ENCODE measurements around the gene SOS2. TPM values are rescaled to one million over a fixed set of nuclear protein-coding genes. Genes with fewer than 3 reads are reported as not detected.

SOS2 gene
- polyA plus RNA-seq, 1 experiment: 6.4 TPM

DNA sequence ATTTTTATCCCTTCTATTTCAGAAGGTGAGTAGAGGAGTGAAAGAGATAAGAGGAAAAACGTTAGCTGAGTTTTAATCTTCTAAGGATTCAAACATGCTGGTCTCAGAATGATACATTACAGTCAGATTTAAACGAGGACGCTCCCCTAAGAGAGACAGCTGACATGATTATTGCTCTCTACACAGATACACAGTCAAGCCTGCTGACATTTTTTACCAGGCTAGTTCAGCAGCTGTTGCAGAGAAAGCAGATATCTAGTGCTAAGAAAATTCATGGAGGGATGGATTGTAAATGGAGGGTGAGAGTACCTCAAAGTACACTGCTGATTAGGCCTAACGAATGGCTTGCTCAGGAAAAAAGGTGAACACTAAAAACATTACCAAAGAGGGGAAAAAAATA, 31.9 kb upstream of the SOS2 start:
- CTCF ChIA-PET: no interaction called here
- POLR2A ChIA-PET: no interaction called here
- no peak overlapping the region for H3K4me3 ChIP-seq (ENCODE audit: low read depth, low read length)
- H3K27me3 ChIP-seq (ENCODE audit: control insufficient read depth, insufficient read depth, low read length): no peaks in the 10 kb centered on the region
- no peaks in the 10 kb centered on the region for H3K36me3 ChIP-seq (ENCODE audit: control insufficient read depth, insufficient read depth, low read length)
- TF ChIP-seq, protein P1, sequence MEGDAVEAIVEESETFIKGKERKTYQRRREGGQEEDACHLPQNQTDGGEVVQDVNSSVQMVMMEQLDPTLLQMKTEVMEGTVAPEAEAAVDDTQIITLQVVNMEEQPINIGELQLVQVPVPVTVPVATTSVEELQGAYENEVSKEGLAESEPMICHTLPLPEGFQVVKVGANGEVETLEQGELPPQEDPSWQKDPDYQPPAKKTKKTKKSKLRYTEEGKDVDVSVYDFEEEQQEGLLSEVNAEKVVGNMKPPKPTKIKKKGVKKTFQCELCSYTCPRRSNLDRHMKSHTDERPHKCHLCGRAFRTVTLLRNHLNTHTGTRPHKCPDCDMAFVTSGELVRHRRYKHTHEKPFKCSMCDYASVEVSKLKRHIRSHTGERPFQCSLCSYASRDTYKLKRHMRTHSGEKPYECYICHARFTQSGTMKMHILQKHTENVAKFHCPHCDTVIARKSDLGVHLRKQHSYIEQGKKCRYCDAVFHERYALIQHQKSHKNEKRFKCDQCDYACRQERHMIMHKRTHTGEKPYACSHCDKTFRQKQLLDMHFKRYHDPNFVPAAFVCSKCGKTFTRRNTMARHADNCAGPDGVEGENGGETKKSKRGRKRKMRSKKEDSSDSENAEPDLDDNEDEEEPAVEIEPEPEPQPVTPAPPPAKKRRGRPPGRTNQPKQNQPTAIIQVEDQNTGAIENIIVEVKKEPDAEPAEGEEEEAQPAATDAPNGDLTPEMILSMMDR (IDR thresholded peaks at IDR 0.05; ENCODE audit: insufficient read depth, low read depth, low read length): no peak
- DNase-seq (ENCODE audit: low read depth): no peak

- Histone ChIP-seq H3K27me3 (ENCODE audit: control insufficient read depth, insufficient read depth, low read length) (no peaks in the 10 kb centered on the region), H3K36me3 (ENCODE audit: control insufficient read depth, insufficient read depth, low read length) (no peaks in the 10 kb centered on the region), H3K4me3 (ENCODE audit: low read depth, low read length) (no peak overlapping the region)
- ChIA-PET CTCF (no interaction called here), POLR2A (no interaction called here)
- TF ChIP-seq, protein P1 (IDR thresholded peaks at IDR 0.05; ENCODE audit: insufficient read depth, low read depth, low read length): no peak
- no peak for DNase-seq (ENCODE audit: low read depth)
Measured at GRCh38 chr14:50262865-50263264, 31.5 kb upstream of the SOS2 start.

DNA sequence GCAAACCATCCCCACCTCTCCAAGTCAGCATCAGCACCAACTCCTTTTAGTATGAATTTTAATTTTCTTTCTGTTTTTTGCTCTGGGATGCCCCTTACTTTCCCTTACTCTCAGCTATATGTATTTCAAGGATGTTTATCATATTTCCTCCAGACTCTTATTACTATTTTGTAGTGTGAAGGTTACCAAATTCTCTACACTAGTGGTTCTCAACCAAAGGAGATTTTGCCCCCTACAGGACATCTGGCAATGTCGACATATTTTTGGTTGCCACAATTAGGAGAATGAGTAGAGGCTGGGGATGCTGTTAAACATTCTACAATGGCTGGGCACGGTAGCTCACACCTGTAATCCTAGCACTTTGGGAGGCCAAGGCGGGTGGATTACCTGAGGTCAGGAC, 29.1 kb upstream of the SOS2 start:
- Histone ChIP-seq H3K27me3 (ENCODE audit: control insufficient read depth, insufficient read depth, low read length) (no peaks in the 10 kb centered on the region), H3K36me3 (ENCODE audit: control insufficient read depth, insufficient read depth, low read length) (no peaks in the 10 kb centered on the region), H3K4me3 (ENCODE audit: low read depth, low read length) (no peak overlapping the region)
- ChIA-PET CTCF (interaction anchor here (0.6 to 3.2 kb wide), 9 partner anchors 10 to 408 kb away, joined by 3 to 18 read pairs (median 3); partner anchors contain the start of gene NEMF), POLR2A (no interaction called here)
- TF ChIP-seq, protein P1 (IDR thresholded peaks at IDR 0.05; ENCODE audit: insufficient read depth, low read depth, low read length): peak; percentile 64
- DNase-seq (ENCODE audit: low read depth): no peak

GRCh38 chr14:50260072-50260471, 28.7 kb upstream of the SOS2 start:
- TF ChIP-seq, protein P1 (IDR thresholded peaks at IDR 0.05; ENCODE audit: insufficient read depth, low read depth, low read length): no peak
- no peak for DNase-seq (ENCODE audit: low read depth)
- no peaks in the 10 kb centered on the region for H3K27me3 ChIP-seq (ENCODE audit: control insufficient read depth, insufficient read depth, low read length)
- H3K4me3 ChIP-seq (ENCODE audit: low read depth, low read length): no peak overlapping the region
- CTCF ChIA-PET: interaction anchor here (0.6 to 3.2 kb wide), 6 partner anchors 12 to 408 kb away, joined by 3 to 18 read pairs (median 4); partner anchors contain the start of gene NEMF
- POLR2A ChIA-PET: no interaction called here
- H3K36me3 ChIP-seq (ENCODE audit: control insufficient read depth, insufficient read depth, low read length): no peaks in the 10 kb centered on the region

DNA sequence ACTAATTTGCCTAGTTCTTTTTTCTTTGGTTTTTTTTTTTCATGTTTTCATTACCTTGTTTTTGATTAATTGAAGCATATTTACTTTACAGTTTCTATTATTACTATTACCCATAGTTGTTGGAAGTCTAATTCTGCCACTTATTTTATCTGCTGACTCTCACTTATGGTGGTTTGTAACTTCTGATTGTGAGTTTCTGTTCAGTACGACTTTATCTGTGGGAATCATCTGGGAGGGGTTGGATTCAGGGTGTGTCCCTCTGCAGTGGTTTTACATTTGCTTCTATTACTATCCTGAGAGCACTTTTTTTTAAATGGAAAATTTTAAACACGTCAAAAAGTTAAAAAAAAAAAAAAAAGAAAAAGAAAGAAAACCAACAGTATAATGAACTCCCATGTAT, 26.4 kb upstream of the SOS2 start:
- Histone ChIP-seq H3K27me3 (ENCODE audit: control insufficient read depth, insufficient read depth, low read length) (no peaks in the 10 kb centered on the region), H3K36me3 (ENCODE audit: control insufficient read depth, insufficient read depth, low read length) (no peaks in the 10 kb centered on the region), H3K4me3 (ENCODE audit: low read depth, low read length) (no peak overlapping the region)
- CTCF ChIA-PET: interaction anchor here (1.2 kb wide), 1 partner anchor 27 kb away, joined by 3 read pairs; no protein-coding TSS in a partner anchor
- TF ChIP-seq, protein P1 (IDR thresholded peaks at IDR 0.05; ENCODE audit: insufficient read depth, low read depth, low read length): no peak
- POLR2A ChIA-PET: no interaction called here
- DNase-seq (ENCODE audit: low read depth): no peak
